ENCODE measurements around the gene DVL1.
"Not testable (repeated sequence)": the region's sequence is repeated elsewhere in the genome, so short reads cannot be mapped to it uniquely, and the experiment has no call there.

DVL1 gene

GRCh38 chr1:1373051-1373814 lies 24.0 kb upstream of the DVL1 start:
- DNase-seq, result no peak

- DNase-seq, result peak; percentile 78
These were observed 22.8 kb upstream of the DVL1 start for GRCh38 chr1:1371746-1372711.

- peak; percentile 44 for DNase-seq
These were observed 22.1 kb upstream of the DVL1 start for GRCh38 chr1:1371364-1371745.

- no peak for DNase-seq
These were observed 21.6 kb upstream of the DVL1 start for GRCh38 chr1:1370771-1371300.

GRCh38 chr1:1370094-1370493 lies 20.9 kb upstream of the DVL1 start:
- not testable (repeated sequence) for DNase-seq

- DNase-seq, result no peak
These were observed 18.1 kb upstream of the DVL1 start for GRCh38 chr1:1367315-1367714.

GRCh38 chr1:1366699-1367066 lies 17.5 kb upstream of the DVL1 start:
- DNase-seq, result no peak

GRCh38 chr1:1365875-1366698 lies 16.9 kb upstream of the DVL1 start:
- DNase-seq, result no peak

GRCh38 chr1:1364266-1364665 lies 15.0 kb upstream of the DVL1 start:
- DNase-seq, result no peak

GRCh38 chr1:1361982-1362423 lies 12.8 kb upstream of the DVL1 start:
- no peak for DNase-seq

GRCh38 chr1:1361233-1361981 lies 12.2 kb upstream of the DVL1 start:
- DNase-seq, result no peak

GRCh38 chr1:1360506-1361169 lies 11.4 kb upstream of the DVL1 start:
- no peak for DNase-seq

- DNase-seq, result no peak
These were observed 10.6 kb upstream of the DVL1 start for GRCh38 chr1:1359664-1360468.

- DNase-seq, result no peak
These were observed 10.1 kb upstream of the DVL1 start for GRCh38 chr1:1359308-1359663.

- no peak for DNase-seq
These were observed 9.4 kb upstream of the DVL1 start, which contains the start of gene MXRA8 for GRCh38 chr1:1358433-1359271. MXRA8 (minus strand) TSS chr1:1358555; CDS start chr1:1358504, 51 bp downstream.

- no peak for DNase-seq
These were observed 8.7 kb upstream of the DVL1 start for GRCh38 chr1:1357871-1358432.

GRCh38 chr1:1356796-1357401 lies 7.7 kb upstream of the DVL1 start:
- DNase-seq, result no peak

GRCh38 chr1:1356166-1356795 lies 7.1 kb upstream of the DVL1 start:
- DNase-seq, result no peak
